GF-D8 (cell line): ENCODE data around the gene PCDHA2.
"Not testable (repeated sequence)": the region's sequence is repeated elsewhere in the genome, so short reads cannot be mapped to it uniquely, and the experiment has no call there.

Source experiments
- DNase-seq: peaks from one replicate; lab custom pipeline; 2025; lab: John Stamatoyannopoulos, UW

Gene PCDHA2

DNA sequence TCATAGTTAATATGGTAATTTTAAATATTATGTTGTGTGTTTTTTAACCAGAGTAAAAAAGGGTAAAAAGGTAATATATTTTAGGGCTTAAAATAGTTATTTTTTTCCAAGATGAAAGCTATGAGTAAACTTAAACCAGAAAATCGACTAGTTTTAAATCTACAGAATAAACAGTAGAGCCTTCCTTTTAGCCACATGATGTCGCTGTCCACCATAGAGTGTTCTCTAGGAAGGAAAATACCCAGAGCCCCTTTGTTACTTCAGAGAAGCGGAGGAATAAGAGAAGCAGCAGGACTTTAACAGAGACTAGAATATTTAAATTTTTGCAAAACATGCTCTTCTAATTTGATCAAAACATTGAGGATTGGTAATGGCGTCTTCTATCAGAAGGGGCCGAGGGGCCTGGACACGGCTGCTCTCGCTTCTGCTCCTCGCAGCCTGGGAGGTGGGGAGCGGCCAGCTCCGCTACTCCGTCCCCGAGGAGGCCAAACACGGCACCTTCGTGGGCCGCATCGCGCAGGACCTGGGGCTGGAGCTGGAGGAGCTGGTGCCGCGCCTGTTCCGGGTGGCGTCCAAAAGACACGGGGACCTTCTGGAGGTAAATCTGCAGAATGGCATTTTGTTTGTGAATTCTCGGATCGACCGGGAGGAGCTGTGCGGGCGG is at the start of gene PCDHA2:
PCDHA2 (plus strand) TSS at position 258 of the 664 bp plus-strand sequence.
- DNase-seq = no peak

DNA sequence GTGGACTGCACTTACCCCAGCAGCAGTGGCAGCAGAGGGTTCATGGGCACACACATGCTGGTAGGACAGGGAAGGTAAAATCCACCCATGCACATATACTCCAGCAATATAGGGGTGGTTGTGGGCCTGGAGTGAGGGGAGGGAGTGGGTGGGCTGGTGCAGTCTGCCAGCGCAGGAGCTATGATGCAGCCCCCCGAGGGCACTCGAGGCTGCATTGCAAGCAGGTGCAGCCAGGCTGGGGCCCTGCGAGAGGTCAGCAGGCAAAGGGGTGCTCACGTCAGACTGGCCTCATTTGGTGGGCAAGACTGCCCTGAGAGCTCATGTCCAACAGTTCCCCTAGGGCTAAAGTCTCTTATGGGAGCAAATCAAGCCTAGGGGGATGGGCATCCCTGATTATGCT is 41.1 kb upstream of the PCDHA2 start:
- no peak for DNase-seq

DNA sequence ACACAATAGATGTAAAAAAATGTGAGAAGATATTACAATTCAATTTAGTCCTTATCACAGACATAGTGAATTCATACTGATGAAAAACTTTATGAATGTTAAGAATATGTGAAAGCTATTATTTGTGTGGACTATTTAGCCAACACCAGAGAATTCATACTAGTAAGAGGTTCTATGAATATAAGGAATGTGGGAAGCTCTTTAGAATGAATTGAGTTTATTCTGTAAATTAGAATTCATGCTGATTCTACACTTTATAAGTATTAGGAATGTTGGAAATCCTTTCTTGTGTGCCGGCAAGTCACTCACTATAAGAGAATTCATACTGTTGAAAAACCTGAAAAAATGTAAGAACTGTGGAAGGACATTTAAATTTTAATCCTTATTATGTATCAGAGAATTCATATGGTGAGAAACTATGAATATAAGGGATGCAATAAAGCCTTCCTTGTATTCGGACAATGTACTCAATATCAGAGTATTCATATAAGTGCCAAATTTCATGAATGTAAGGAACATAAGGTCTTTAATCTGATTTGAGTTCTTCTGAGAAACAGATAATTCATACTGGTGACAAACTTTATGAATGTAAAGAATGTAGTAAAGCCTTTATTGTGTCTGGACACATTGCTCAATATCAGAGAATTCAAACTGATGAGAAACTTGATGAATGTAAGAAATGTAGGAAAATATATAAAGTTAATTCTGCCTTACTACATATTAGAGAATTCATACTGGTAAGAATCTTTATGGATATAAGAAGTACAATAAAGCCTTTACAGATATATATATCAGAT is 30.3 kb upstream of the PCDHA2 start:
- no peak for DNase-seq

DNA sequence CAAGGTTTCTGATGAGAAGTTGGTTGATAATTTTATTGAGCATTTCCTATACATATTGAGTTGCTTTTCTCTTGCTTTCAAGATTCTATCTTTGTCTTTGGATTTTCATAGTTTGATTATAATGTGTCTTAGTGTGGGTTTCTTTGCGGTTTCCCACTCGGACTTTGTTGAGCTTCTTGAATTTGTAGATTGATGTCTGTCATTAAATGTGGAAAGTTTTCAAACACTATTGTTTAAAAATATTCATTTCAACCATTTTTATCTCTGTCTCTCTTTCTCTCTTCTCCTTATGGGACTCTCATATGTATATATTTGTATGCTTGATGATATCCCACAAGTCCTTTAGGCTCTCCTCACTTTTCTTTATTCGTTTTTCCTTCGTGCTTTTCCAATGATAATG is 27.2 kb upstream of the PCDHA2 start:
- no peak for DNase-seq

DNA sequence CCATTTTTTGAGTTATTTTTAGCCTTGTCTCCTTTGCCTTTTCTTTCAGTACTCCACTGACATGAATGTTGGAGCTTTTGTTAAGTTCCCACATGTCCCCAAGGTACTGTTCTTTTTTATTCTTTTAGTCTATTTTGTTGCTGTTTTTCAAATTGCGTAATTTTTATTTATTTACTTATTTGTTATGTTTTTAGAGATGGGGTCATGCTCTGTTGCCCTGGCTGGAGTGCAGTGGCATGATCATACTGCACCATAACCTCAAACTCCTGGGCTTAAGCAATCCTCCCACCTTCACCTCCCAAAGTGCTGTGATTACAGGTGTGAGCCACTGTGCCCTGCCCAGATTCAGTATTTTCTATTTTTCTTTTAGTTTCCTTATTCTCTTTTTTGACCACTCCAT is 14.1 kb upstream of the PCDHA2 start:
- DNase-seq = no peak

DNA sequence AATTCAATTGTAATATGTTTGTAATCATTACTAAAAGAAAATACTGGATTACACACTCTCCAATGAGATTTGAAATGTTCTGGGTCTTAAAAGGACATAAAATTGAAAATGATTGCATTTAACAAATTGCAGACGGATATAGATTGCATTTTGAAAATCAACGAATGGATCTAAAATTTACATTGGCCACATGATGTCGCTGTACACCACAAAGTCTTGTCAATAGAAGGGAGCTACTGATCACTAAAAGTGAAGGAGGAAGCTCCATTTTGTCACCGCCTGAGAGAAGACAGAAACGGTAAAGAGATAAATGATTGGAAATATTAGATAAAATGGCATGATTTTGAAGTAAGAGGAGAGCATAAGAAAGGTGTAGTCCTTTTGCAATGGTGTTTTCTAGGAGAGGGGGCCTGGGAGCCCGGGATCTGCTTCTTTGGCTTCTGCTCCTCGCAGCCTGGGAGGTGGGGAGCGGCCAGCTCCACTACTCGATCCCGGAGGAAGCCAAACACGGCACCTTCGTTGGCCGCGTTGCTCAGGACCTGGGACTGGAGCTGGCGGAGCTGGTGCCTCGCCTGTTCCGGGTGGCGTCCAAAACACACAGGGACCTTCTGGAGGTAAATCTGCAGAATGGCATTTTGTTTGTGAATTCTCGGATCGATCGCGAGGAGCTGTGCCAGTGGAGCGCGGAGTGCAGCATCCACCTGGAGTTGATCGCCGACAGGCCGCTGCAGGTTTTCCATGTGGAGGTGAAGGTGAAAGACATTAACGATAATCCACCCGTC is 8.6 kb upstream of the PCDHA2 start, which contains the start of gene PCDHA1:
PCDHA1 (plus strand) TSS at position 236 of the 782 bp plus-strand sequence.
- no peak for DNase-seq

DNA sequence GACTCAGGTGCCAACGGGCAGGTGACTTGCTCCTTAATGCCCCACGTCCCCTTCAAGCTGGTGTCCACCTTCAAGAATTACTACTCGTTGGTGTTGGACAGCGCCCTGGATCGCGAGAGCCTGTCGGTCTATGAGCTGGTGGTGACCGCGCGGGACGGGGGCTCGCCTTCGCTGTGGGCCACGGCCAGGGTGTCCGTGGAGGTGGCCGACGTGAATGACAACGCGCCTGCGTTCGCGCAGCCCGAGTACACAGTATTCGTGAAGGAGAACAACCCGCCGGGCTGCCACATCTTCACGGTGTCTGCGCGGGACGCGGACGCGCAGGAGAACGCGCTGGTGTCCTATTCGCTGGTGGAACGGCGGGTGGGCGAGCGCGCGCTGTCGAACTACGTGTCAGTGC is 7.2 kb upstream of the PCDHA2 start:
- DNase-seq = not testable (repeated sequence)

DNA sequence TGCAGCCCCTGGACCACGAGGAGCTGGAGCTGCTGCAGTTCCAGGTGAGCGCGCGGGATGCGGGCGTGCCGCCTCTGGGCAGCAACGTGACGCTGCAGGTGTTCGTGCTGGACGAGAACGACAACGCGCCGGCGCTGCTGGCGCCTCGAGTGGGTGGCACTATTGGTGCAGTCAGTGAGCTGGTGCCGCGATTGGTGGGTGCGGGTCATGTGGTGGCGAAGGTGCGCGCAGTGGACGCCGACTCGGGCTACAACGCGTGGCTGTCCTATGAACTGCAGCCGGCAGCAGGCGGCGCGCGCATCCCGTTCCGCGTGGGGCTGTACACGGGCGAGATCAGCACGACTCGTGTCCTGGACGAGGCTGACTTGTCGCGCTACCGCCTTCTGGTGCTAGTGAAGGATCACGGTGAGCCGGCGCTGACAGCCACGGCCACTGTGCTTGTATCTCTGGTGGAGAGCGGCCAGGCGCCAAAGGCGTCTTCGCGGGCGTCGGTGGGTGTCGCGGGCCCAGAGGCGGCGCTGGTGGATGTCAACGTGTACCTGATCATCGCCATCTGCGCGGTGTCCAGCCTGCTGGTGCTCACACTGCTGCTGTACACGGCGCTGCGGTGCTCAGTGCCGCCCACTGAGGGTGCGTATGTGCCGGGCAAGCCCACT is 6.7 kb upstream of the PCDHA2 start:
- DNase-seq = not testable (repeated sequence)

DNA sequence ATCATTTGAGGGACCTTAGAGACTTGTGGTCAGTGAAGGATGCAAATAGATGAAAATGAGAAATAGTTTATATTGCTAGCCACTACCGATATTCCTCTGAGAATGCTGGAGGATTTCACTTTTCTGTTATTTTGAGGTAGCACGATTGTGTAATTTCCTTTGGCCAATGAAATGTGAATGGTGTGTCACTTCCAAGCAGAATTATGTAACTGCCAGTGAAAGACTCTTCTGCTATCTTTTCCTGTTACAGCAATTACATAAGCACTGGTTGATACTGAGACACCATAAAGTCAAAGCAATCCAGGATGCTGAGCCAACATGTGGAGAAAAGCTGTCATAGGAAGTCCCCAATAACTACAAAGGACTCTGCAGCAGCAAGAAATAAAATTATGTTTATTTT is 3.6 kb upstream of the PCDHA2 start:
- DNase-seq = peak; percentile 79

DNA sequence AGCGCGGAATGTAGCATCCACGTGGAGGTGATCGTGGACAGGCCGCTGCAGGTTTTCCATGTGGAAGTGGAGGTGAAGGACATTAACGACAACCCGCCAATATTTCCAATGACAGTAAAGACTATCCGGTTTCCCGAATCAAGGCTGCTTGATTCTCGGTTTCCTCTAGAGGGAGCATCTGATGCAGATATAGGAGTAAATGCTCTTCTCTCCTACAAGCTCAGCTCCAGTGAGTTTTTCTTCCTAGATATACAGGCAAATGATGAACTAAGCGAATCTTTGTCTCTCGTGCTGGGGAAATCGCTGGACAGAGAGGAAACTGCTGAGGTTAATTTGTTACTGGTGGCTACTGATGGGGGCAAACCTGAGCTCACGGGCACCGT is 598 bp downstream of the PCDHA2 start:
- no peak for DNase-seq

DNA sequence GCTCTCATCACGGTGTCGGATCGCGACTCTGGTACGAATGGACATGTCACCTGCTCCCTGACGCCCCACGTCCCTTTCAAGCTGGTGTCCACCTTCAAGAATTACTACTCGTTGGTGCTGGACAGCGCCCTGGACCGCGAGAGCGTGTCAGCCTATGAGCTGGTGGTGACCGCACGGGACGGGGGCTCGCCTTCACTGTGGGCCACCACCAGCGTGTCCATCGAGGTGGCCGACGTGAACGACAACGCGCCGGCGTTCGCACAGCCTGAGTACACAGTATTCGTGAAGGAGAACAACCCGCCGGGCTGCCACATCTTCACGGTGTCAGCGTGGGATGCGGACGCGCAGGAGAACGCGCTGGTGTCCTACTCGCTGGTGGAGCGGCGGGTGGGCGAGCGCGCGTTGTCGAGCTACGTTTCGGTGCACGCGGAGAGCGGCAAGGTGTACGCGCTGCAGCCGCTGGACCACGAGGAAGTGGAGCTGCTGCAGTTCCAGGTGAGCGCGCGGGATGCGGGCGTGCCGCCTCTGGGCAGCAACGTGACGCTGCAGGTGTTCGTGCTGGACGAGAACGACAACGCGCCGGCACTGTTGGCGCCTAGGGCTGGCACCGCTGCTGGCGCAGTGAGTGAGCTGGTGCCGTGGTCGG is 1.5 kb downstream of the PCDHA2 start:
- DNase-seq = not testable (repeated sequence)

DNA sequence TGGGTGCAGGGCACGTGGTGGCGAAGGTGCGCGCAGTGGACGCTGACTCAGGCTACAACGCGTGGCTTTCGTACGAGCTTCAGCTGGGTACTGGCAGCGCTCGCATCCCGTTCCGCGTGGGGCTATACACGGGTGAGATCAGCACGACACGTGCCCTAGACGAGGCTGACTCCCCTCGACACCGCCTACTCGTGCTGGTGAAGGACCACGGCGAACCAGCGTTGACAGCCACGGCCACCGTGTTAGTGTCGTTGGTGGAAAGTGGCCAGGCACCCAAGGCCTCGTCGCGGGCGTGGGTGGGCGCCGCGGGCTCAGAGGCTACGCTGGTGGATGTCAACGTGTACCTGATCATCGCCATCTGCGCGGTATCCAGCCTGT is 2.1 kb downstream of the PCDHA2 start:
- no peak for DNase-seq

DNA sequence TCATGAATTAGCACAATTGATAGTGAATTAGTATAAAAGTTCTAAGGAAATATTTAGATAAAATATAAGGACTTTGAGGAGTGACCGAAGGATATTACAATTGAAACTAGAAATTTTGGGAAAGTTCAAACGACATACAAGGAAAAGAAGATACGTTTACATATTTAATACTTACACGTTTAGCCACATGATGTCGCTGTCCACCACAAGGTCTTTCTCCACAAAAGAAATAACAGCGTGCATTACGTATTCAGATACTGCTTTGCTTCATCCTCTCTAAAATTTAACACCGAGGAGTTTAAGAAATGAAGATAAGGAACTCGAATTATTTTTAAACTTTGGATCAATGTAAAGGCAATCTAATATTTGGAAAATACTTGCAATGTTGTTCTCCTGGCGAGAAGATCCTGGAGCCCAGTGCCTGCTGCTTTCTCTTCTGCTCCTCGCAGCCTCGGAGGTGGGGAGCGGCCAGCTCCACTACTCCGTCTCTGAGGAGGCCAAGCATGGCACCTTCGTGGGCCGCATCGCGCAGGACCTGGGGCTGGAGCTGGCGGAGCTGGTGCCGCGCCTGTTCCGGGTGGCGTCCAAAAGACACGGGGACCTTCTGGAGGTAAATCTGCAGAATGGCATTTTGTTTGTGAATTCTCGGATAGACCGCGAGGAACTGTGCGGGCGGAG is 6.3 kb downstream of the PCDHA2 start, which contains the start of gene PCDHA3:
PCDHA3 (plus strand) TSS at position 242 of the 678 bp plus-strand sequence.
- DNase-seq = no peak

DNA sequence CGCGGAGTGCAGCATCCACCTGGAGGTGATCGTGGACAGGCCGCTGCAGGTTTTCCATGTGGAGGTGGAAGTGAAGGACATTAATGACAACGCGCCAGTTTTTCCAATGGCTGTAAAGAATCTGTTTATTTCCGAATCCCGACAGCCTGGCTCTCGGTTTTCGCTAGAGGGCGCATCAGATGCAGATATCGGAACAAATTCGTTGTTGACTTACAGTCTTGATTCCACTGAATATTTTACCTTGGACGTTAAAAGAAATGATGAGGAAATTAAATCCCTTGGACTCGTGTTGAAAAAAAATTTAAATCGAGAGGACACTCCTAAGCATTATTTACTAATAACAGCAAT is 6.8 kb downstream of the PCDHA2 start:
- DNase-seq = no peak

DNA sequence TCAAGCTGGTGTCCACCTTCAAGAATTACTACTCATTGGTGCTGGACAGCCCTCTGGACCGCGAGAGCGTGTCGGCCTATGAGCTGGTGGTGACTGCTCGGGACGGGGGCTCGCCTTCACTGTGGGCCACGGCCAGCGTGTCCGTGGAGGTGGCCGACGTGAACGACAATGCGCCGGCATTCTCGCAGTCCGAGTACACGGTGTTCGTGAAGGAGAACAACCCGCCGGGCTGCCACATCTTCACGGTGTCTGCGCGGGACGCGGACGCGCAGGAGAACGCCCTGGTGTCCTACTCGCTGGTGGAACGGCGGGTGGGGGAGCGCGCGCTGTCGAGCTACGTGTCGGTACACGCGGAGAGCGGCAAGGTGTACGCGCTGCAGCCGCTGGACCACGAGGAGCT is 7.7 kb downstream of the PCDHA2 start:
- not testable (repeated sequence) for DNase-seq

DNA sequence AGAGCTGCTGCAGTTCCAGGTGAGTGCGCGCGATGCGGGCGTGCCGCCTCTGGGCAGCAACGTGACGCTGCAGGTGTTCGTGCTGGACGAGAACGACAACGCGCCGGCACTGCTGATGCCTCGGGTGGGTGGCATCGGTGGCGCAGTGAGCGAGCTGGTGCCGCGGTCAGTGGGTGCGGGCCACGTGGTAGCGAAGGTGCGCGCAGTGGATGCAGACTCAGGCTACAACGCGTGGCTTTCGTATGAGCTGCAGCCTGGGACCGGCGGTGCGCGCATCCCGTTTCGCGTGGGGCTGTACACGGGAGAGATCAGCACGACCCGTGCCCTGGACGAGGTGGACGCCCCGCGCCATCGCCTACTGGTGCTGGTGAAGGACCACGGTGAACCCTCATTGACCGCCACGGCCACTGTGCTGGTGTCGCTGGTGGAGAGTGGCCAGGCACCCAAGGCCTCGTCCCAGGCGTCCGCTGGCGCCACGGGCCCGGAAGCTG is 8.2 kb downstream of the PCDHA2 start:
- no peak for DNase-seq

DNA sequence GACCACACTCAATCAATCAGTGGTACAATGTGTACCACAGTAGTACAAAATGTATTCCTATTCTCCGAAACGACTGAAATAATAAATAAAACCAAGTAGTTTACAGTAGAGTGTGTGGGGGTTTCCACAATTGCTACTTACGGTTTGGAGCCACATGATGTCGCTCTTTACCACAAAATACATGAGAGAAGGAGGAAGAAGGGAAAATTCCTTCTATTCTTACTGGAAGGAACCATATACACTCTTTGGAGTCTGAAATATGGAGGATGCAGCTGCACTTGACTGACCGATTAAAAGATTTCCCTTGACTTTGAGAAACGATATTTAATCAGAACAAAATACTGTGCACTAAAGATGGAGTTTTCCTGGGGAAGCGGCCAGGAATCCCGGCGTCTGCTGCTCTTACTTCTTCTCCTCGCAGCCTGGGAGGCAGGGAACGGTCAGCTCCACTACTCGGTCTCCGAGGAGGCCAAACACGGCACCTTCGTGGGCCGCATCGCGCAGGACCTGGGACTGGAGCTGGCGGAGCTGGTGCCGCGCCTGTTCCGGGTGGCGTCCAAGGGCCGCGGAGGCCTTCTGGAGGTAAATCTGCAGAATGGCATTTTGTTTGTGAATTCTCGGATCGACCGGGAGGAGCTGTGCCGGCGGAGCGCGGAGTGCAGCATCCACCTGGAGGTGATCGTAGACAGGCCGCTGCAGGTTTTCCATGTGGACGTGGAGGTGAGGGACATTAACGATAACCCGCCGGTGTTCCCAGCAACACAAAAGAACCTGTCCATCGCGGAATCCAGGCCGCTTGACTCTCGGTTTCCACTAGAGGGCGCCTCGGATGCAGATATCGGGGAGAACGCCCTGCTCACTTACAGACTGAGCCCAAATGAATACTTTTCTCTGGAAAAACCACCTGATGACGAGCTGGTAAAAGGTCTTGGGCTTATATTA is 12.5 kb downstream of the PCDHA2 start, which contains the start of gene PCDHA4:
PCDHA4 (plus strand) TSS at position 235 of the 942 bp plus-strand sequence.
- DNase-seq = no peak

DNA sequence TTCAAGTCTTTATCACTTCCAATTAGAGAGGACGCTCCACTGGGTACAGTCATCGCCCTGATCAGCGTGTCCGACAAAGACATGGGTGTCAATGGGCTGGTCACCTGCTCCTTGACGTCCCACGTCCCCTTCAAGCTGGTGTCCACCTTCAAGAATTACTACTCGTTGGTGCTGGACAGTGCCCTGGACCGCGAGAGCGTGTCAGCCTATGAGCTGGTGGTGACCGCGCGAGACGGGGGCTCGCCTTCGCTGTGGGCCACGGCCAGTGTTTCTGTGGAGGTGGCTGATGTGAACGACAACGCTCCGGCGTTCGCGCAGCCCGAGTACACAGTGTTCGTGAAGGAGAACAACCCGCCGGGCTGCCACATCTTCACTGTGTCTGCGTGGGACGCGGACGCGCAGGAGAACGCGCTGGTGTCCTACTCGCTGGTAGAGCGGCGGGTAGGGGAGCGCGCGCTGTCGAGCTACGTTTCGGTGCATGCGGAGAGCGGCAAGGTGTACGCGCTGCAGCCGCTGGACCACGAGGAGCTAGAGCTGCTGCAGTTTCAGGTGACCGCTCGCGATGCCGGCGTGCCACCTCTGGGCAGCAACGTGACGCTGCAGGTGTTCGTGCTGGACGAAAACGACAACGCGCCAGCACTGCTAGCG is 13.7 kb downstream of the PCDHA2 start:
- not testable (repeated sequence) for DNase-seq

DNA sequence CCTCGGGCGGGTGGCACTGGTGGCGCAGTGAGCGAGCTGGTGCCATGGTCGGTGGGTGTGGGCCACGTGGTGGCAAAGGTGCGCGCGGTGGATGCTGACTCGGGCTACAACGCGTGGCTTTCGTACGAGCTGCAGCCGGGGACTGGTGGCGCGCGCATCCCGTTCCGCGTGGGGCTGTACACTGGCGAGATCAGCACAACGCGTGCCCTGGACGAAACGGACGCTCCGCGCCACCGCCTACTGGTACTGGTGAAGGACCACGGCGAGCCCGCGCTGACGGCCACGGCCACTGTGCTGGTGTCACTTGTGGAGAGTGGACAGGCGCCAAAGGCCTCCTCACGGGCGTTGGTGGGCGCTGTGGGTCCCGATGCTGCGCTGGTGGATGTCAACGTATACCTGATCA is 14.2 kb downstream of the PCDHA2 start:
- no peak for DNase-seq
